ENCODE results near the gene DNAJC11. TPM values are rescaled to one million over a fixed set of nuclear protein-coding genes. Genes with fewer than 3 reads are reported as not detected.

DNAJC11 gene
- total RNA-seq, 8 experiments from 2014 or later, result 25.9 to 87.2 (median 45.7) TPM

DNA sequence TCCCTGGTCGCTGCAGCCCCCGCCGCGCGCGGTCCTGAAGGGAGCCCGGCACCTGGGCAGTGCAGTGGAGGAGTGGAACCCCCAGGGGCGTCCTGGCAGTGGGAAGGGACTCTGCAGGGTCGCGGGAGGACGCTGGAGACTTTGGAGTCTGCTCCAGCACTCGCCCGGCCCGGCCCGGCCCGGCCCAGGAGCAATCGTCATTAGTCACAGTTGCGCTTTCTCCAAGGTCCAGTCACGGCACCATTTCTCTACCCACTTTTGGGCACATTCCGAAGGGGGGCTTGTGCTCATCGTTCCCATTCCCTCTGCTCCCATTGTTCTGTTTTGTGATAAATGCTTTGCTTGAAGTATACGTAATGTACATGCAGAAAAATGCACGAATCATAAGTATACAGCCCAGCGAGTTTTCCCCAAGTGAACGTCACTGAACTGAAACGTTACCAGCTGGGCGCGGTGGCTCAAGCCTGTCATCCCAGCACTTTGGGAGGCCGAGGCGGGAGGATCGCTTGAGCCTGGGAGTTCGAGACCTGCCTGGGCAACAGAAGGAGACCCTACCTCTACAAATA, 75.9 kb downstream of the DNAJC11 start:
- peak; percentile 53 to 68 (median 62) for ATAC-seq (replicated peaks in 6 of 8)
- in situ Hi-C loops (cut with MboI; ENCODE audit: low pct_unique_long_range_greater_than_20kb in 2 of 9, low sequenced_read_pairs in 9 of 9, unreplicated experiment in 9 of 9), result no loop called here
- H3K4me3 ChIP-seq, result peak overlapping the region; percentile 89 to 99 (median 97)
- 0 to 58% (median 20%) methylated on average over 3 to 15 of the region's 32 CpGs; no CpG with 5 or more reads in 4 of the 10 experiments for WGBS, 10 experiments
- H3K4me1 ChIP-seq (replicated peaks in 1 of 2), result peaks cover 13 to 15% of the 10 kb centered on the region in 2 donors
- peak overlapping the region; percentile 81 to 85 for H3K27ac ChIP-seq

DNA sequence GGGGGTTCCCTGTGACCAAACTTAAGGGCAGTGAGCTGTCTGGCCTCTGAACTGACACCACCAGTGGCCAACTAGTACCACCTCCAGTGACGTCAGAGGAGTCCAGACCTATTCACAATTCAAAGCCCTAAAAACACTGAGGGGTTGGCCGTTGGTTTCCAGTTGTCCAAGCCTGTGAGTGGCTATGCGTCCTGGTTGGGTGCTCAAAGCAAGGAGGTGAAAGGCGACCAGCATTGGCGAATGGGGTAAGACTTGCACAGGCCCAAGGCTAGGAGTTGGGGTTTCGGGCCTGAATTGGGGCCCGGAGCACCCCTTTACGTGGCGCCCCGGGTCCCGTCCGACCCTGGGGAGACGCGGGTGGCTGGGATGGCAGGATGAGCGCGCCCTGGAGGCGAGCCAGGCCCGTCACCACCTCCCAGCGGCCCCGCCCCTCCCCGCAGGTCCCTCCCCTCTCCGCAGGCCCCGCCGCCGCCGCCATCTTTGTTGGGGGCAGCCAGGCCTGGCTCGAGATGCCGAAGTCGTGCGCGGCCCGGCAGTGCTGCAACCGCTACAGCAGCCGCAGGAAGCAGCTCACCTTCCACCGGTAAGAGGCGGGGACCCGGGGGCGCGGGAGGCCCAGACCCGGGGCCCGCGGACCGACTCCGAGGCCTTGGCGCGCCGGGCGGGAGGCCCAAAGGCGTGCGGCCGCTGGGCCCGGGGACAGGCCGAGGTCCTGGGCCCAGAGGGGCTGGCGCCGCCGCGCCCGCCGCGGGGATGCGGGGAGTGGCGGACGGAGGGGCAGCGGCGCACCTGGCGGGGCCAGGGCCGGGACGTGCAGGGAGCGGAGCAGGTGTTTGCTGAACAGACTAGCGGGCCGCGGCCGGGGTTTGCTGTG, 76.7 kb downstream of the DNAJC11 start, which contains the start of gene THAP3:
THAP3 (plus strand) TSS at position 159 of the 874 bp plus-strand sequence; CDS start at position 510, 351 bp downstream.
- H3K27ac ChIP-seq, result peak within 1 kb of the TSS; percentile 81 to 85
- peak; percentile 81 to 93 (median 91) for ATAC-seq (replicated peaks in 6 of 8)
- peaks cover 13 to 15% of the 10 kb centered on the region in 2 donors for H3K4me1 ChIP-seq (replicated peaks in 1 of 2)
- WGBS, 10 experiments, result 0 to 80% (median 22%) methylated on average over 1 to 4 of the region's 73 CpGs; no CpG with 5 or more reads in 6 of the 10 experiments
- H3K4me3 ChIP-seq, result peak within 1 kb of the TSS; percentile 89 to 99 (median 97)
- in situ Hi-C loops (cut with MboI; ENCODE audit: low pct_unique_long_range_greater_than_20kb in 2 of 9, low sequenced_read_pairs in 9 of 9, unreplicated experiment in 9 of 9), result no loop called here

- H3K4me1 ChIP-seq (replicated peaks in 1 of 2), result peaks cover 13 to 15% of the 10 kb centered on the region in 2 donors
- ATAC-seq (replicated peaks in 6 of 8), result no peak
- H3K27ac ChIP-seq, result no peak overlapping the region
- WGBS, 10 experiments, result 71 to 100% (median 85%) methylated on average over 5 to 14 of the region's 14 CpGs
- in situ Hi-C loops (cut with MboI; ENCODE audit: low pct_unique_long_range_greater_than_20kb in 2 of 9, low sequenced_read_pairs in 9 of 9, unreplicated experiment in 9 of 9), result no loop called here
- H3K4me3 ChIP-seq, result no peak overlapping the region
Observed at GRCh38 chr1:6623269-6623965, 78.2 kb downstream of the DNAJC11 start.

DNA sequence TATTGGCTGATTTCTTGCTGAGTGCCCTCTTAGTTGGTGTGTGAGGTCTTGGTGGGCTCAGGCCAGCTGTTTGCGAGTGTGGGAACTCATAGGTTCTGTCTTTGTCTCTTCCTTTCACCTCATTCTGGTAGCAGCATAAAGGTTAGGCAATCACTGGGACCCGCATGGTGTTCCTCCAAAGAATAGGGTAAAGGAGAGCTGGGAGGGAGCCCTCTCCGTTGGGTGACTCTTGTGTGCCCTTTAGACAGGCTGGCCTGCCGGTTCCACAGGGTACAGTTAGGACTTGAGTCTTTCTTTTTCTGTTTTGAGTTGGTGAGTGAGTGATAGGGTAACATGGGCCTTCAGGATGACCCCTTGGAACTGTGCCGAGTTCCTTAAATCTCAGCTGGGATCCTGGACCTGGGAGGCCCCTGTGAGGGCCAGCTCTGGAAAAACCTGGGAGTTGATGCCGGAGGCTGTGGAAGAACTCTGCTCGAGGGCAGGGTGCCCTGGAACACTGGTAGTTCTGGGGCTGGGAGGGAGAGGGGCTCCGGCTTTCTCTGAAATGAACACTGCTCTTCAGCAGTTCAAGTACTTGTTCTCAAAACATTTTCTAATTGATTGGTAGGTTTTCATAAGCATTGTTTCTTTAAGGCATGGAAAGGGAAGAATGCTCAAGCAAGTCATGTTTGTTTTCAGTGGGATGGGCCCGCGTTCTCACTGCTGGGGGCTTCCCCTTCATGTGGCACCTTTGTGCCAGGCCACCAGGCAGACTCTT, 79.0 kb downstream of the DNAJC11 start:
- in situ Hi-C loops (cut with MboI; ENCODE audit: low pct_unique_long_range_greater_than_20kb in 2 of 9, low sequenced_read_pairs in 9 of 9, unreplicated experiment in 9 of 9), result no loop called here

GRCh38 chr1:6621429-6622391, 79.9 kb downstream of the DNAJC11 start:
- 88 to 100% (median 94%) methylated on average over 2 to 35 of the region's 41 CpGs for WGBS, 10 experiments
- ATAC-seq (replicated peaks in 6 of 8), result no peak
- Histone ChIP-seq H3K4me3 (no peak overlapping the region), H3K4me1 (replicated peaks in 1 of 2) (peaks cover 13 to 15% of the 10 kb centered on the region in 2 donors), H3K27ac (no peak overlapping the region)
- in situ Hi-C loops (cut with MboI; ENCODE audit: low pct_unique_long_range_greater_than_20kb in 2 of 9, low sequenced_read_pairs in 9 of 9, unreplicated experiment in 9 of 9), result no loop called here

More for the DNA sequence above, 79.0 kb downstream of the DNAJC11 start:
- Histone ChIP-seq H3K4me3 (no peak overlapping the region), H3K27ac (no peak overlapping the region), H3K4me1 (replicated peaks in 1 of 2) (peaks cover 13 to 15% of the 10 kb centered on the region in 2 donors)
- 50 to 100% (median 85%) methylated on average over 2 to 10 of the region's 10 CpGs; no CpG with 5 or more reads in 3 of the 10 experiments for WGBS, 10 experiments
- ATAC-seq (replicated peaks in 6 of 8), result no peak

GRCh38 chr1:6619045-6619444, 82.6 kb downstream of the DNAJC11 start:
- Histone ChIP-seq H3K27ac (no peak overlapping the region), H3K4me3 (no peak overlapping the region), H3K4me1 (replicated peaks in 1 of 2) (no peaks in the 10 kb centered on the region)
- ATAC-seq (replicated peaks in 6 of 8), result no peak
- in situ Hi-C loops (cut with MboI; ENCODE audit: low pct_unique_long_range_greater_than_20kb in 2 of 9, low sequenced_read_pairs in 9 of 9, unreplicated experiment in 9 of 9), result no loop called here
- 74 to 100% (median 94%) methylated on average over 1 to 4 of the region's 4 CpGs; no CpG with 5 or more reads in 3 of the 10 experiments for WGBS, 10 experiments

DNA sequence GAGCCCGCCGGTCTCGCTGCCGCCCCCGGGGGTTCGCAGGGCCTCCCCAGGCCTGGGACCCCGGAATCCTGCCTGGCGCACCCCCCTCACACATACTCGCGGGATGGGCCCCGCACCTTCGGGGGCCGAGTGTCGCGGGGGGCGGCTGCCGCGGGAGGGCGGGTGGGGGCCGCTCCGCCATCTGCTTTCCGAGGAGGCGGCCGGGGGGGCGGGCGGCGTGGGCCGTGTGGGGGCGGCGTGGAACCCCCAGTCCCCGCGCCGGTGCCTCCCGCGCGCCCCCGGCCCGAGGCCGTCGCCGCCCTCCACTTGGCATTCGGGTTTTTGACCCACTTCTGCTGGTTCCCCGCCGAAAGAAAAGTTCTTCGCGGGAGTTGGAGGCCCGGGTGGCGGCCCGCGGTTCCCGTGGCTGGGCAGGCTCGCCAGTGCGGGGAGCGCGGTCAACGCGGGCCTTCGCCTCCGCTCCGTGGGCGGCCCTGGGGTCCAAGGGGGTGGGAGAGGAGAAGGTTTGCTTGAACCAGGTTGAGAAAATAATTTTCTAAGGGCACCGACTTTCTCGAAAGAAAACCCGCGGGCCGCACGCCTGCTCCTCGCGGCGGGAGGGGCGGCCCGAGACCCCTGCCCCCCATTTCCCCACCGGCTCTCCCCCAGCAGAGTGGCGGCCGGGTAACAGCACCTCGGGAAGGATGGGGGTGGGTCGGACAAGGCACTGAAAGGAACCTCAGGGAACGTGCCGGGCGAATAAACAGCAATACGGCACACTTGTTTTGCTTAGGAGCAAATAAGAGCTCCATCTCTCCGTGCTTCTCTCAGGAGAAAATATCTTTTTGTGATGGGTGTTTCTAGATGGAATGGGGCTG, 86.5 kb downstream of the DNAJC11 start:
- Histone ChIP-seq H3K4me3 (peak overlapping the region; percentile 64 to 90 (median 79)), H3K27ac (peak overlapping the region in 1 of 2 donors; percentile 69), H3K4me1 (replicated peaks in 1 of 2) (peaks cover 4 to 5% of the 10 kb centered on the region in 2 donors)
- WGBS, 10 experiments, result 0 to 10% (median 2%) methylated on average over 1 to 15 of the region's 82 CpGs; no CpG with 5 or more reads in 6 of the 10 experiments
- no peak for ATAC-seq (replicated peaks in 6 of 8)
- in situ Hi-C loops (cut with MboI; ENCODE audit: low pct_unique_long_range_greater_than_20kb in 2 of 9, low sequenced_read_pairs in 9 of 9, unreplicated experiment in 9 of 9), result no loop called here

DNA sequence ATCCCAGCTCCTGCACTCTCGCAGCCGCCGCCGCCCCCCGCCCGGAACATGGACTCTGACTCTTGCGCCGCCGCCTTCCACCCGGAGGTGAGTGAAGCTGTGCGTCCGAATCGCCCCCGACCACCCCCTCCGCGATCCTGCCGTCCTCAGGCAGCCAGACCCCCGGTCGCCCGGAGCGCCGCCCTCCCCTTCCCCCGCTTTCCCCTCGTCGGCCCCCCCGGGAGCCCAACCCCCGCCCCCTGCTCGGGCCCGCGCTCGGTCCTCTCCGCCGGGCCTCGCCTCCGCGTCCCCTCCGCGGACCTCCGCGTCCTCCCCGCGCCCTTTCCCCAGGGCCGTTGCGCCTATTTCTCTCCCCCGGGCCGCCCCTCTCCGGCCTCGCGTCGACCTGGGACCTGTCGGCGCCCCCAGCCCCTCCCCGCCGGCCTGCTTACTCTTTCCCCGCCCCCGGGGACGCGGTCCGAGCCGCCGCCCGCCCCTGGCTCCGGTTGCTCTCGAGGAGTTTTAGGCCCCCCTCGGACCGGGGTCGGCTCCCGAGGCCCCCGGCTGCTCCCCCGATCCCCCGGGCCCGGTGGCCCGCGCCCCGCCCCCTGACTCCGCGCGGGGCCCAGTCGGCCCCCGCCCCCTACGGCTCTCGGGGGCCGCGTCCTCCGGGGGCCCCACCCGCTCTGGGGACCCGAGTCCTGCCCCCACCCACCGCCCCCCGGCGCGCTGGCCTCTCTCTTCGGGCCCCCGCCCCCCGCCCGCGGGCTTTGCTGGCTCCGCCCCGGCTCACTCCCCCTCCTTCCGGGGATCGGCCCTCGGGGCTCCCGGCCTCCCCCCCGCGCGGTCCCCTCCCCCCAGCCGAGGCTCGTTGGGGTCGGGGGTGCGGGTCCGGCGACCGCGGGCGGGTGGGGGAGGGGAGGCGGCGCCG, 87.3 kb downstream of the DNAJC11 start:
- peaks cover 4 to 5% of the 10 kb centered on the region in 2 donors for H3K4me1 ChIP-seq (replicated peaks in 1 of 2)
- 0% methylated on average over 15 of the region's 117 CpGs; no CpG with 5 or more reads in 9 of the 10 experiments for WGBS, 10 experiments
- in situ Hi-C loops (cut with MboI; ENCODE audit: low pct_unique_long_range_greater_than_20kb in 2 of 9, low sequenced_read_pairs in 9 of 9, unreplicated experiment in 9 of 9), result no loop called here
- H3K4me3 ChIP-seq, result peak overlapping the region; percentile 64 to 90 (median 79)
- peak overlapping the region; percentile 30 to 69 for H3K27ac ChIP-seq
- ATAC-seq (replicated peaks in 6 of 8), result peak; percentile 0 to 11 (median 2)

DNA sequence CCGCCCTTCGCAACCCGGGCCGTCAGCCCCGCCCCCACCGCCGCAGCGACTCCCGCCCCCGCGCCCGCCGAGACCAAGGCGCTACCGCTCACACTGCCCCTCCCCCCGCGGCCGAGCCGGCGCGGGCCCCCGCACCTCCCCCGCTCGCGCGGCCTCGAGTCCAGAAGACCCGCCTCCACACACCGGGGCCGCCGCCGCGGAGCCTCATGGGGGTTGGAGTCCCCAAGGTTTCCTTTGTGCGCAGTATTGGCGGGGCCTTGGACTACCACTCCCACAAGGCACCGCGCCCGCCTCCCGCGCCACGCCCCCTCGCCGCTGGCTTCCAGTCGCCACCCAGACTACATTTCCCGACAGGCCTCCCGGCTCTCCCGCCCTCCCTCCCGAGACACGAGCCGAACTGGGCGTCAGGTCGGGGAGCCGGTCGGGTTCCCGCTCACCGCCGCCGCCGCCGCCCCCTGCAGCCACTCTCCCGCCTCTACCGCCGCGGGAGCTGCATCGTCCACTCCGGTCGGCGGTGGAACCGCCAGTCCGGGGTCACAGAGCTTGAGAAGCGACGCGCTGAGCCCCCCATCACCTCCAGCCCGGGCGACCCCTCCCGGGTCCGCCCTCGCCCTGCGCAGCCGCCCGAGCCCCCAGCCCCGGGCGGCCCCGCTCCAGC, 88.1 kb downstream of the DNAJC11 start, which contains the start of gene PHF13:
PHF13 (plus strand) TSS at position 371 of the 658 bp plus-strand sequence. CDS start 336 bp downstream, outside the sequence.
- Histone ChIP-seq H3K4me3 (peak within 1 kb of the TSS; percentile 64 to 90 (median 79)), H3K4me1 (replicated peaks in 1 of 2) (peaks cover 4 to 5% of the 10 kb centered on the region in 2 donors), H3K27ac (peak within 1 kb of the TSS; percentile 80 to 83)
- in situ Hi-C loops (cut with MboI; ENCODE audit: low pct_unique_long_range_greater_than_20kb in 2 of 9, low sequenced_read_pairs in 9 of 9, unreplicated experiment in 9 of 9), result no loop called here
- WGBS, 10 experiments, result no CpG with 5 or more reads among the region's 84 CpGs
- ATAC-seq (replicated peaks in 6 of 8), result peak; percentile 87 to 95 (median 94)

All from motor neuron (in vitro differentiated cells).